H9 (cell line): ENCODE results near the gene FCN1. TPM values are rescaled to one million over a fixed set of nuclear protein-coding genes. Genes with fewer than 3 reads are reported as not detected.

ENCODE experiments used
- DNase-seq: peaks from one replicate; pipeline ENCODE4 v3.0.0-alpha.2; 2017
- H2AFZ ChIP-seq: one replicate; pipeline ENCODE4 v1.6.1; 2013; ENCODE audit warnings: mild to moderate bottlenecking, low read length, control low read depth, moderate library complexity
- H2AK5ac ChIP-seq: 2 replicates; pipeline ENCODE4 v1.6.1; 2013; ENCODE audit warnings: low read length, control low read depth, mixed read lengths; ENCODE audit not compliant: insufficient read length
- H2BK120ac ChIP-seq: one replicate; pipeline ENCODE4 v1.6.1; 2013; ENCODE audit warnings: low read depth, mild to moderate bottlenecking, low read length, control low read depth, inconsistent platforms; ENCODE audit not compliant: poor library complexity, severe bottlenecking
- H2BK12ac ChIP-seq: 2 replicates; pipeline ENCODE4 v1.6.1; 2013; ENCODE audit warnings: low read length, control low read depth, mixed read lengths, low read depth; ENCODE audit not compliant: insufficient read length
- H2BK15ac ChIP-seq: 2 replicates; pipeline ENCODE4 v1.6.1; 2013; ENCODE audit warnings: low read depth, low read length, control low read depth
- H2BK20ac ChIP-seq: one replicate; pipeline ENCODE4 v1.6.1; 2013; ENCODE audit warnings: low read depth, mild to moderate bottlenecking, low read length, control low read depth, inconsistent platforms; ENCODE audit not compliant: poor library complexity, severe bottlenecking
- H2BK5ac ChIP-seq: 2 replicates; pipeline ENCODE4 v1.6.1; 2013; ENCODE audit warnings: low read length, control low read depth, mixed read lengths; ENCODE audit not compliant: insufficient read length
- H3K14ac ChIP-seq: 2 replicates; pipeline ENCODE4 v1.6.1; 2013; ENCODE audit warnings: low read length, control low read depth; ENCODE audit not compliant: insufficient read depth
- H3K18ac ChIP-seq: 2 replicates; pipeline ENCODE4 v1.6.1; 2013; ENCODE audit warnings: low read depth, mild to moderate bottlenecking, mixed read lengths, low read length, control low read depth; ENCODE audit not compliant: insufficient read length
- H3K23ac ChIP-seq: 2 replicates; pipeline ENCODE4 v1.6.1; 2013; ENCODE audit warnings: low read length, control low read depth, mixed read lengths, low read depth; ENCODE audit not compliant: insufficient read length
- H3K23me2 ChIP-seq: 2 replicates; pipeline ENCODE4 v1.6.1; 2013; ENCODE audit warnings: low read depth, mild to moderate bottlenecking, mixed read lengths, low read length, control low read depth; ENCODE audit not compliant: insufficient read length, poor library complexity, severe bottlenecking
- H3K27ac ChIP-seq: 2 replicates; pipeline ENCODE4 v1.5.1; 2013; ENCODE audit warnings: low read length, control low read depth, mixed read lengths, low read depth; ENCODE audit not compliant: insufficient read length
- H3K27me3 ChIP-seq: 2 replicates; pipeline ENCODE4 v1.6.1; 2013; ENCODE audit warnings: low read length, control low read depth, inconsistent platforms; ENCODE audit not compliant: insufficient read depth
- H3K4ac ChIP-seq: 2 replicates; pipeline ENCODE4 v1.6.1; 2013; ENCODE audit warnings: low read depth, mild to moderate bottlenecking, control low read depth, inconsistent platforms, low read length, moderate library complexity
- H3K4me1 ChIP-seq: 2 replicates; pipeline ENCODE4 v1.6.1; 2013; ENCODE audit warnings: low read length, control low read depth, inconsistent platforms; ENCODE audit not compliant: insufficient read depth
- H3K4me2 ChIP-seq: 2 replicates; pipeline ENCODE4 v1.6.1; 2013; ENCODE audit warnings: low read length, control low read depth, mixed read lengths; ENCODE audit not compliant: insufficient read length, insufficient read depth
- H3K56ac ChIP-seq: 2 replicates; pipeline ENCODE4 v1.6.1; 2013; ENCODE audit warnings: low read depth, mild to moderate bottlenecking, mixed read lengths, low read length, control low read depth; ENCODE audit not compliant: insufficient read length
- H3K79me1 ChIP-seq: 2 replicates; pipeline ENCODE4 v1.6.1; 2013; ENCODE audit warnings: low read depth, mild to moderate bottlenecking, moderate library complexity, low read length, control low read depth, inconsistent platforms; ENCODE audit not compliant: insufficient read depth, poor library complexity, severe bottlenecking
- H3K79me2 ChIP-seq: 2 replicates; pipeline ENCODE4 v1.6.1; 2013; ENCODE audit warnings: low read length, control low read depth, inconsistent platforms; ENCODE audit not compliant: insufficient read depth
- H3K9ac ChIP-seq: 2 replicates; pipeline ENCODE4 v1.6.1; 2013; ENCODE audit warnings: low read length, control low read depth, mixed read lengths; ENCODE audit not compliant: insufficient read length; ENCODE audit errors: extremely low read depth
- H3K9me3 ChIP-seq: one replicate; pipeline ENCODE4 v1.6.1; 2013; ENCODE audit warnings: low read depth, low read length, inconsistent platforms; ENCODE audit not compliant: control insufficient read depth
- H3T11ph ChIP-seq: one replicate; pipeline ENCODE4 v1.6.1; 2013; ENCODE audit warnings: mild to moderate bottlenecking, low read length, control low read depth, inconsistent platforms
- H4K20me1 ChIP-seq: one replicate; pipeline ENCODE4 v1.6.1; 2013; ENCODE audit not compliant: control insufficient read depth, insufficient read length, insufficient read depth
- H4K5ac ChIP-seq: 2 replicates; pipeline ENCODE4 v1.6.1; 2013; ENCODE audit warnings: low read depth, mild to moderate bottlenecking, mixed read lengths, low read length, control low read depth; ENCODE audit not compliant: insufficient read length
- H4K8ac ChIP-seq: replicated peaks from 2 replicates; pipeline ENCODE4 v1.6.1; 2013; ENCODE audit warnings: low read length, control low read depth, mixed read lengths, low read depth; ENCODE audit not compliant: insufficient read length
- H4K91ac ChIP-seq: 2 replicates; pipeline ENCODE4 v1.6.1; 2013; ENCODE audit warnings: low read depth, mild to moderate bottlenecking, moderate library complexity, mixed read lengths, low read length, control low read depth; ENCODE audit not compliant: insufficient read length
- H3K27ac Mint-ChIP-seq, 3 experiments: 2 replicates in 2 of 3; 3 replicates in 1 of 3; pipeline ENCODE4 v1.8.0; 2020 to 2021; ENCODE audit warnings: mixed read lengths in 3 of 3, mild to moderate bottlenecking in 1 of 3, moderate library complexity in 1 of 3
- H3K27me3 Mint-ChIP-seq: 2 replicates; pipeline ENCODE4 v1.8.0; 2021; ENCODE audit warnings: low read depth, mild to moderate bottlenecking, moderate library complexity, mixed read lengths
- H3K36me3 Mint-ChIP-seq, 3 experiments: 2 replicates in 2 of 3; 3 replicates in 1 of 3; pipeline ENCODE4 v1.8.0; 2020 to 2021; ENCODE audit warnings: low read depth in 3 of 3, mixed read lengths in 3 of 3; ENCODE audit not compliant: insufficient read depth in 1 of 3
- H3K4me1 Mint-ChIP-seq, 2 experiments: 2 replicates each; pipeline ENCODE4 v1.8.0; 2020; ENCODE audit warnings: mixed read lengths in 2 of 2
- H3K4me3 Mint-ChIP-seq, 2 experiments: 2 replicates in 1 of 2; 3 replicates in 1 of 2; pipeline ENCODE4 v1.8.0; 2020 to 2021; ENCODE audit warnings: mild to moderate bottlenecking in 2 of 2, mixed read lengths in 2 of 2, moderate library complexity in 1 of 2
- H3K9me3 Mint-ChIP-seq, 2 experiments: 2 replicates in 1 of 2; 3 replicates in 1 of 2; pipeline ENCODE4 v1.8.0; 2020; ENCODE audit warnings: mild to moderate bottlenecking in 2 of 2, mixed read lengths in 2 of 2, moderate library complexity in 1 of 2
- CTCF ChIP-seq: fragments of 200-600 bp; sonication (generic); conservative IDR thresholded peaks from 3 replicates; pipeline ENCODE4 v1.8.0; 2021; ENCODE audit warnings: antibody characterized with exemption, mild to moderate bottlenecking
- WGBS: extraction: QIAGEN DNeasy Blood & Tissue Kit; methylation state at CpG from one replicate; pipeline ENCODE4 v1.1.7; 2013; ENCODE audit warnings: missing lambda C conversion rate, low lambda C conversion rate, mixed read lengths; ENCODE audit not compliant: insufficient read length; ENCODE audit errors: extremely low coverage; 5-methylcytosine and 5-hydroxymethylcytosine counted together
- total RNA-seq: library from RNA; stranded (reverse); gene quantifications from 2 replicates; pipeline ENCODE4 v1.2.1, GENCODE V29; 2021

FCN1 gene
- total RNA-seq, 1 experiment from 2014 or later, result not detected

- no peak overlapping the region for H2BK20ac ChIP-seq
- H2BK5ac ChIP-seq, result no peak overlapping the region
- no peak for DNase-seq
- WGBS, result no CpG with 5 or more reads among the region's 23 CpGs
- no peak overlapping the region for H2BK12ac ChIP-seq
- H3K9me3 Mint-ChIP-seq, result peaks cover 0 to 2% of the 10 kb centered on the region in 2 experiments; a peak in 3 of 5 replicates
- TF ChIP-seq CTCF, result no peak
- H3K9me3 ChIP-seq, result no peaks in the 10 kb centered on the region
- no peak overlapping the region for H3K18ac ChIP-seq
- no peak overlapping the region for H2BK120ac ChIP-seq
- no peak overlapping the region for H4K5ac ChIP-seq
- no peak overlapping the region for H3K14ac ChIP-seq
- H3K4me3 Mint-ChIP-seq, result no peak overlapping the region
- H3K27ac ChIP-seq, result no peak overlapping the region
- H3K27ac Mint-ChIP-seq, result no peak overlapping the region
- H3K27me3 ChIP-seq, result no peaks in the 10 kb centered on the region
- no peaks in the 10 kb centered on the region for H3K4me1 ChIP-seq
- no peaks in the 10 kb centered on the region for H3K79me2 ChIP-seq
- 0 out of 2 replicates have a peak overlapping the region, but pooled peaks have one; percentile 16 for H2BK15ac ChIP-seq
- no peak overlapping the region for H3K4me2 ChIP-seq
- H3K27me3 Mint-ChIP-seq, result no peaks in the 10 kb centered on the region; the same call in 1 of the 2 replicates
- no peak overlapping the region for H3T11ph ChIP-seq
- no peak overlapping the region for H3K4ac ChIP-seq
- H3K36me3 Mint-ChIP-seq, result peaks cover 0 to 4% (median 0%) of the 10 kb centered on the region in 3 experiments; a peak in 1 of 7 replicates
- no peak overlapping the region for H3K9ac ChIP-seq
- H3K23me2 ChIP-seq, result no peaks in the 10 kb centered on the region
- no peaks in the 10 kb centered on the region for H3K4me1 Mint-ChIP-seq
- H4K20me1 ChIP-seq, result no peaks in the 10 kb centered on the region
- no peak overlapping the region for H3K23ac ChIP-seq
- H4K8ac ChIP-seq, result no peak overlapping the region
- no peak overlapping the region for H4K91ac ChIP-seq
- H3K56ac ChIP-seq, result no peak overlapping the region
- no peak overlapping the region for H2AFZ ChIP-seq
- no peak overlapping the region for H2AK5ac ChIP-seq
- H3K79me1 ChIP-seq, result no peaks in the 10 kb centered on the region
Measured at GRCh38 chr9:134913713-134914500, 3.8 kb downstream of the FCN1 start.
